NCI-H748 (cell line): ENCODE data around the gene SMIM43.
"Not testable (repeated sequence)": the region's sequence is repeated elsewhere in the genome, so short reads cannot be mapped to it uniquely, and the experiment has no call there.

Experiments
- DNase-seq: peaks from one replicate; lab custom pipeline; 2025; ENCODE audit not compliant: unreplicated experiment; lab: John Stamatoyannopoulos, UW

Gene SMIM43

DNA sequence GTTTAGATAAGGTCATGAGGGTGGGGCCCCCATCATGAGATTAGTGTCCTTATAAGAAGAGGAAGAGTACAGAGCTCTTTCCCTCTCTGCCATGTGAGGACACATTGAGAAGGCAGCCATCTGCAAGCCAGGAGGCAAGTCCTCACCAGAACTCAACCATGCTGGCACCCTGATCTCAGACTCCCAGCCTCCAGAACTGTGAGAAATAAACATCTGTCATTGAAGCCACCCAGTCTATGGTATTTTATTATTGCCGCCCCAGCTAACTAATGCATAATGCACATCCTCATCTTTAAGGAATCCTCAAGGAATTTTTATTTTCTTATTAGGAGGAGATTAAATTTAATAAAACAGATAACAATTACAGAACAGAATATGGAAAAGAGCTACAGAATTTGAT, 19.4 kb upstream of the SMIM43 start:
- DNase-seq = no peak

GRCh38 chr4:121783210-121783609, 18.2 kb upstream of the SMIM43 start:
- no peak for DNase-seq

- DNase-seq = no peak
Observed at GRCh38 chr4:121778991-121779628, 14.1 kb upstream of the SMIM43 start.

DNA sequence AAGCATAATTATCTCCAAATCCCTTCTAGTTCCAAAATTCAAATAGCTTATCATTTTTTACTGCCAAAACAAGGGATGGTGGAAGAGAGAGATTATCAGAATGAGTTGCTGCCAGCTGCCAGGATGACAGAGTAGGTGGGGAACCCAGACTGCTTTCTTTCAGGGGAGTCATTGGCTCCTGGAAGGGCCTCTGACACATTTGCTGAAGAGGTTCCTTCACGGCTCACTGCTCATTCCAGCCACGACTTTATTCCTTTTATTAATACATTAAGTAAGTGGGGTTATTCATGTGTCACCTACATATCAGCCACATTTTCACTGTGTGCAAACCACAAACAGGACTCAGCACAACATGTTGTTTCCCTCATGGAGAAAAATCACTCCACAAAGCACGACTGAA, 12.7 kb upstream of the SMIM43 start:
- DNase-seq = no peak

- no peak for DNase-seq
Observed at GRCh38 chr4:121776610-121777401, 11.8 kb upstream of the SMIM43 start.

DNA sequence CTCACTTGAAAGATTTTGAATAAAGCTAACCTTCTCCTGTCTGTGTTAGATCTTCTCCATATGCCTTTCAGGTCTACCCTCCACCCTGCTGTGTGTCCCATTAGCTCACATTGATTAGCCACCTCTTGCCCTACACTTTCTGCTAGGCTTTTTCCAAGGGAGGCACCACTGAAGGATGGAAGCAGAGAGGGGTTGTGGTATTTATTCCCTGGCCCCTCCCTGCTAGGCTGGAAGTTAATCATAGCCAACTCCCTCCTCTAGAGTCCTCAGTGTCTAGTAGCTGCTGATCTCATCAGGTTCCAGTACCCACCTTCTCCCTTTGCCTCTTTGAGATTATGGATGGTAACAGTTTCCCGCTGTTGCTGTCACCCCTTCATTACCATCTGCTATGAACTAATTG, 8.9 kb upstream of the SMIM43 start:
- DNase-seq = no peak

GRCh38 chr4:121771869-121772268, 6.9 kb upstream of the SMIM43 start:
- DNase-seq = no peak

DNA sequence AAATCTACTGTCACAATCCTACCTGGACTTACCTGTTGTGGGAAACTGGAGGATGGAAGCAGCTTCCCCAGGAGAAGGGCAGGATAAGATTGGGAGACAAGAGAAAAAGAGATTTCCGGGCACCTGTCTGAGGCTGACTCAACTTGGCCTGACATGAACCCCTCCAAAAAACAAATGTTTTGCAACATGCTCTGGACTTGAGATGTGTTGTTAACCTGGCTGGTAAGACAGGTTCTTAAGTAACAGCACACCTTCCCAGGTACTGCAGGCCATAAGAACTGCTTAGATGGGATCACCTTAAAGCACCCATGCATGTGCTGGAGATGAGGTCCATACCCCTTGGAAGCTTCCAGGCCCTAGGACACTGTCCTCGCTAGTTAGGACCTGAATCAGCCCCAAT, 4.4 kb upstream of the SMIM43 start:
- DNase-seq = no peak

DNA sequence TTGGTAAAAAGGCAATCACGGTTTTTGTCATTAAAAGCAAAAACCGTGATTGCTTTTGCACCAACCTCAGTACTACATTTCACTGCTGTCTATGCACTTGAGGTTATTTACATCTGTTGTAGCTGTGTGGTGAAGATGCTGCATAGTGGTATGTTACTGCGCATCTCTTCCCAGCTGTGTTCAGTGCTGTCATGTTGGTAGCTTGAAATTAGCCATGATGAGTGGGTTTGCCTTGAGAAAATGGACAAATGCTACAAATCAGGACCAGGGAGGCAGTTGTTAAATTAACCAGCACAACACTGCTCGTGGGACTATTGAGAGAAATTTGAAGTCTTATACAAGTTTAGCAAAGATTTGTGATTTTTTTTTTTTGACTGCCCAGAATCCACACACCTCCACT, 2.2 kb upstream of the SMIM43 start:
- no peak for DNase-seq

- DNase-seq = peak; percentile 5
Observed at GRCh38 chr4:121765971-121766538, 1.1 kb upstream of the SMIM43 start.

DNA sequence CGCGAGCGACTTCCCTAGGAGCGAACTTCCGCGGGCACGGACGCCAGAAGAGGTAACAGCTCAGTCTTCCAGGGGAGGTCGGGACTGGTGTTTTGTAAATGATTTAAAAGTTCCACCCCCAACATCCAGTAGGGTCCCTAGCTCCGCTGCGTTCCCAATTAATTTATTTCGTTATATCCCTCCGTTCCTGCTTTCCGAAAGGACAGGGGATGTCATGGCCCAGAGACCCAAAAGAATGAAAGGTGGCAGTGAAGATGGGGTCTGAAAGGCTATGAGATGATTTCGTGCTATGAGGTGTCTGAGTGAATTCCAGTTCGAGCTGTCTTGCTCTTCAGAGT, 373 bp upstream of the SMIM43 start:
- DNase-seq = no peak

DNA sequence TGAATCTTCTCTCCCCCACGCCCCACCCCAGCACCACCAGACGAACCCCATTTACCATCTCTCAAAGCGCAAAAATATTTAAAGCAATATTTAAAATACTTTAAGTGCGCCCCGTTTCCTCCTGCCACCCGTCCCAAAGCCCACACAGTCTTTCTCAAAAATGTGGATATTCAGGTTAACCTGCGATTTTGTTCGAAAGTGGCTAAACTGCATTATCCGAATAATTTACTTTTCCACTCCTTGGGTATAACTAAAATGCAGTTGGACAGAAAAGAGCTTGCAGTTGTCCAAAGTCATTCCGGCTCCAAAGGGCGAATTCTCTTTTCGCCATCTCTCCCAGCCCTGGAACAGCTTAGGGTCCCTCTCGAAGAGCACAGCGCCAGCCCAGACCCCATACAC, 662 bp downstream of the SMIM43 start:
- no peak for DNase-seq

- DNase-seq = no peak
Observed at GRCh38 chr4:121760205-121760604, 4.8 kb downstream of the SMIM43 start.

DNA sequence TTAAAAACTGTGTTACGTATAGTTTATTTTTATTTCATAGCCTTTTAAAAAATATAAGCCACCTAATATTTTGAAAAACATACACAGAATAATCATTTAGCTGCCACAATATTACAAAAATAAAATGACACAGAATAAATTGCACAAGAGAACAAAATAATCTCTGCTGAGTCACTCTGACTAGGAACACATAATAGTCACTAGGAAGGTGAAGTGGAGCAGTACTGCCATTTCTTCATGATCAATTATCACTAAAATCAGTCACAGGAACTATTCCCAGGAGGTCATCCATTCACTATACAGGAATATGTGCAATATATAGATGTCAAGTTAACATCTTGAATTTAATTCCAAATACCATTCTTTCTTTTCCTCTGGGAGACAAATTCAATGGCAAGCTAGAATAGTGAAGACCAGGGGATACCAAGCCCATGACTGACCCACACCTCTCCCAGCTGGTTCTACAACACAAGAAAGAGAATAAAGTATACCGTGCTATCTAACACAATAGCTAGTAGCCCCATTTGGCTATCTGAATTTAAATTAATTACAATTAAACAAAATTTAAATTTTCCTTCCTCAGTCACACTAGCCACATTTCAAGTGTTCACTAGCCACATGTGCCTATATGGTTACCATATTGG, 5.9 kb downstream of the SMIM43 start:
- DNase-seq = no peak

- DNase-seq = not testable (repeated sequence)
Observed at GRCh38 chr4:121752142-121752541, 12.8 kb downstream of the SMIM43 start.

DNA sequence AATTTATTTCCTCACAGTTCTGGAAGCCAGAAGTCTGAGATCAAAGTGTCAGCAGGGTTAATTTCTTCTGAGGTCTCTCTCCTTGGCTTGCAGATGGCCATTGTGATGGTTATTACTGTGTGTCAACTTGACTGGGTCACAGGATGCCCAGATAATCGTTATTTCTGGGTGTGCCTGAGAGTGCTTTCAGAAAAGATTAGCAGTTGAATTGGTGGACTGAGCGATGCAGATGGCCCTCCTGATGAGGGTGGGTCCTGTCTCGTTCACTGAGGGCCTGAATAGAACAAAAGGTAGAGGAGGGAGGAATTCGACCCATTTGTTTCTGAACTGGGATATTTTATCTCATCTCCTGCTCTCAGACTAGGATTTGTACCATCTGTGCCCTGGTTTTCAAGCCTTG, 15.7 kb downstream of the SMIM43 start:
- no peak for DNase-seq

- DNase-seq = no peak
Observed at GRCh38 chr4:121742794-121743193, 22.2 kb downstream of the SMIM43 start.

DNA sequence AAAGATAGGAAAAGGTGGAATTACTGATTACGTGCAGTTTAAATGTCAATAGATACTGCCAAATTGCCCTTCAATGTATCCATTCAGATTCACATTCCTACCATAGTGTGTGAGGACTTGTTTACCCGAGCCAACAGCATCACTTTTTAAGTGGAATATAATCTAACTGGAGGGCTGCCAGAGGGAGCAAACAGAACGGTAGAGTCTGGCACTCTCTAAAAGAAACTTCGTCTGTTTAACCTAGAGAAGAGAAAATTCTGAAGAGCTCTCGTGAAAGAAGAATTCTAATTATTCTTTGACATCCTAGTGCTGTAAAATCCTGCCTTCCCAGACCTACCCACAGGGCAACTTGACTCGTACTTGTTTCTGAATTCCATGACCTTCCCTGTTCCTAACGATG, 23.2 kb downstream of the SMIM43 start:
- DNase-seq = peak; percentile 18

DNA sequence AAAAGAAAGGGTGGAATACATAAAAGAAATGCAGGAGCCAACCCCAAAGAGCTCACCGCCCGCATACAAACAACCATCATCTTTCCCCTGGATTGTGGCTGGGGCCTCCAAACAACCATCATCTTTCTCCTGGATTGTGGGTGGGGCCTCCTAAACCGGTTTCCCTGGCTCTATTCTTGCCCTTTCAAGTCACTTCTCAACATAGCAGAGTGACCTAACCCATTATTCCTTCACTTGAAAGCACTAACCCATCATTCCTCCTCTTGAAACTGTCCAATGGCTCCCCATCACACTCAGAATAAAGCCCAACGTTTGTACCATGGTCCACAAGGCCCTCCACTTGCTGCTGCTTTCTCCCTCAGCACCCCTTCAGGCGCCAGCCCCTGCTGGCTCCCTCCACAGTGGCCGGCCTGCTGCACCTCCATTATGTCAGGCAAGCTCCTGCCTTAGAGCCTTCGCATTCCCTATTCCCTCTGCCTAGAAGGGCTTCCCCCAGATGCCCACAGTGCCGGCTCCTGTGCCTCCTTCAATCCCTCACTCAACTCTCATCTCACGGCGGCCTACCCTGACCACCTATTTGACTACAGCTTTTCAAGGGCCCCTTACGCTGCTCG, 24.1 kb downstream of the SMIM43 start:
- DNase-seq = no peak

GRCh38 chr4:121739575-121739974, 25.4 kb downstream of the SMIM43 start:
- DNase-seq = no peak

DNA sequence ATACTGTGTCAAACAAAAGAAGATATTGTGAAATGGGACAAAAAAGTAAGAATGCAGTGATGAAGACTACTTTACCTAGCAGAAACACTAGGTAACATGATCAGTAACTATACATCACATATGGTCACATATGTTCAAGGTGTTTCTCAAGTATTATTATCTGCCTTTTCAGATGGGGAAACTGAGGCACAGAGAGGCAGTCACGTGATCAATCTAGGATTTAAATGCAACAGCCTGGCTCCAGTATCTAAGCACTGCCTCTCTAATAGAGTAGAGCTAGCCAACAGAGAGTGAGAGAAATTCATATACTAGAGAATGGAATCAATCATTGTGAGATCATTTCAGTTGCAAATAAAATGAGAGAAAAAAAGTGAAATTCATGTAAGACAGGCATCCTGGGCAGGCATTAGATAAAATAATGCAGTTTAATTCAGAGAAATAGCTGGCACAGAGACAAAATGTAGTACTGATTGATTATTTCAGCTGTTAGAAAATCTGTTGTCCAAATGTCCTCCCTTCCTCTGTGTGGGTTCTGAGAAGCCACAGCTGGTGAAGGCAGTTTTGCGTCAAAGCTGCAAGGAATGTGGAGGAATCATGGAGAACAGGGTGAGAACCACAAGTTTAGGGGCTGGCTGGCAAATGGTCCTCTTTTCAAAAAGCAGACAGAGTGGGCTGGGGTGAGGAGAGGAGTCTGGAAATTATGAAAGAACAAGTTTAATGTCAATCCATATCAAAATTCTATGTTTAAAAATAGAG, 26.0 kb downstream of the SMIM43 start:
- DNase-seq = no peak
